ENCODE data around the gene ITPRID1.

Gene ITPRID1

GRCh38 chr7:31549611-31550010 lies 35.7 kb downstream of the ITPRID1 start:
- H3F3A ChIP-seq (ENCODE audit: low read depth): no peaks in the 10 kb centered on the region
- no peaks in the 10 kb centered on the region for H4K20me1 ChIP-seq (ENCODE audit: insufficient read depth, low read length, poor library complexity, severe bottlenecking)
- H3K4me2 ChIP-seq (ENCODE audit: low read depth, low read length, poor library complexity, severe bottlenecking): no peak overlapping the region
- H3K4me1 ChIP-seq (ENCODE audit: insufficient read depth, low read length, poor library complexity, severe bottlenecking): no peaks in the 10 kb centered on the region
- H3K9ac ChIP-seq (ENCODE audit: low read depth, low read length, poor library complexity, severe bottlenecking): no peak overlapping the region
- H3K36me3 ChIP-seq (ENCODE audit: insufficient read depth, low read length): no peaks in the 10 kb centered on the region
- H2AFZ ChIP-seq (ENCODE audit: low read length): no peak overlapping the region
- H3K9me2 ChIP-seq (replicated peaks; ENCODE audit: low read depth, low read length): no peaks in the 10 kb centered on the region
- TF ChIP-seq EZH2phosphoT487 (IDR thresholded peaks at IDR 0.05; ENCODE audit: borderline replicate concordance): no peak
- no peak for TF ChIP-seq CTCF (conservative IDR thresholded peaks at IDR 0.05; ENCODE audit: low read length)
- H3K4me3 ChIP-seq (ENCODE audit: low read length, poor library complexity, severe bottlenecking): no peak overlapping the region
- no peaks in the 10 kb centered on the region for H3K9me3 ChIP-seq (ENCODE audit: insufficient read depth, low read depth, low read length)
- H3K79me2 ChIP-seq (ENCODE audit: insufficient read depth, low read length): no peaks in the 10 kb centered on the region
- no peaks in the 10 kb centered on the region for H3K27me3 ChIP-seq (ENCODE audit: insufficient read depth, low read length, poor library complexity, severe bottlenecking)

- no peaks in the 10 kb centered on the region for H4K20me1 ChIP-seq (ENCODE audit: insufficient read depth, low read length, poor library complexity, severe bottlenecking)
- no peaks in the 10 kb centered on the region for H3K79me2 ChIP-seq (ENCODE audit: insufficient read depth, low read length)
- no peak overlapping the region for H3K4me3 ChIP-seq (ENCODE audit: low read length, poor library complexity, severe bottlenecking)
- no peaks in the 10 kb centered on the region for H3K9me3 ChIP-seq (ENCODE audit: insufficient read depth, low read depth, low read length)
- no peaks in the 10 kb centered on the region for H3K9me2 ChIP-seq (replicated peaks; ENCODE audit: low read depth, low read length)
- H3K27me3 ChIP-seq (ENCODE audit: insufficient read depth, low read length, poor library complexity, severe bottlenecking): no peaks in the 10 kb centered on the region
- no peak overlapping the region for H3K4me2 ChIP-seq (ENCODE audit: low read depth, low read length, poor library complexity, severe bottlenecking)
- TF ChIP-seq EZH2phosphoT487 (IDR thresholded peaks at IDR 0.05; ENCODE audit: borderline replicate concordance): no peak
- TF ChIP-seq CTCF (conservative IDR thresholded peaks at IDR 0.05; ENCODE audit: low read length): no peak
- no peaks in the 10 kb centered on the region for H3K36me3 ChIP-seq (ENCODE audit: insufficient read depth, low read length)
- no peaks in the 10 kb centered on the region for H3K4me1 ChIP-seq (ENCODE audit: insufficient read depth, low read length, poor library complexity, severe bottlenecking)
- H3F3A ChIP-seq (ENCODE audit: low read depth): no peaks in the 10 kb centered on the region
- no peak overlapping the region for H3K9ac ChIP-seq (ENCODE audit: low read depth, low read length, poor library complexity, severe bottlenecking)
- no peak overlapping the region for H2AFZ ChIP-seq (ENCODE audit: low read length)
Measured at GRCh38 chr7:31550432-31550831, 36.5 kb downstream of the ITPRID1 start.

GRCh38 chr7:31553661-31554081 lies 39.8 kb downstream of the ITPRID1 start:
- H3K27me3 ChIP-seq (ENCODE audit: insufficient read depth, low read length, poor library complexity, severe bottlenecking): no peaks in the 10 kb centered on the region
- H3K79me2 ChIP-seq (ENCODE audit: insufficient read depth, low read length): no peaks in the 10 kb centered on the region
- no peak overlapping the region for H3K4me3 ChIP-seq (ENCODE audit: low read length, poor library complexity, severe bottlenecking)
- H3K9ac ChIP-seq (ENCODE audit: low read depth, low read length, poor library complexity, severe bottlenecking): no peak overlapping the region
- H3K36me3 ChIP-seq (ENCODE audit: insufficient read depth, low read length): no peaks in the 10 kb centered on the region
- H3K4me1 ChIP-seq (ENCODE audit: insufficient read depth, low read length, poor library complexity, severe bottlenecking): no peaks in the 10 kb centered on the region
- H3K9me2 ChIP-seq (replicated peaks; ENCODE audit: low read depth, low read length): no peaks in the 10 kb centered on the region
- no peaks in the 10 kb centered on the region for H3F3A ChIP-seq (ENCODE audit: low read depth)
- no peak for TF ChIP-seq CTCF (conservative IDR thresholded peaks at IDR 0.05; ENCODE audit: low read length)
- no peak for TF ChIP-seq EZH2phosphoT487 (IDR thresholded peaks at IDR 0.05; ENCODE audit: borderline replicate concordance)
- H2AFZ ChIP-seq (ENCODE audit: low read length): no peak overlapping the region
- no peaks in the 10 kb centered on the region for H4K20me1 ChIP-seq (ENCODE audit: insufficient read depth, low read length, poor library complexity, severe bottlenecking)
- H3K4me2 ChIP-seq (ENCODE audit: low read depth, low read length, poor library complexity, severe bottlenecking): no peak overlapping the region
- no peaks in the 10 kb centered on the region for H3K9me3 ChIP-seq (ENCODE audit: insufficient read depth, low read depth, low read length)
